OCI-M2 (cell line): ENCODE data around the gene HRH1.

Source experiments
- DNase-seq: peaks from one replicate; lab custom pipeline; 2025; ENCODE audit not compliant: unreplicated experiment; lab: John Stamatoyannopoulos, UW

HRH1 gene

GRCh38 chr3:11275926-11276325 lies 121.6 kb downstream of the HRH1 start:
- DNase-seq = no peak

DNA sequence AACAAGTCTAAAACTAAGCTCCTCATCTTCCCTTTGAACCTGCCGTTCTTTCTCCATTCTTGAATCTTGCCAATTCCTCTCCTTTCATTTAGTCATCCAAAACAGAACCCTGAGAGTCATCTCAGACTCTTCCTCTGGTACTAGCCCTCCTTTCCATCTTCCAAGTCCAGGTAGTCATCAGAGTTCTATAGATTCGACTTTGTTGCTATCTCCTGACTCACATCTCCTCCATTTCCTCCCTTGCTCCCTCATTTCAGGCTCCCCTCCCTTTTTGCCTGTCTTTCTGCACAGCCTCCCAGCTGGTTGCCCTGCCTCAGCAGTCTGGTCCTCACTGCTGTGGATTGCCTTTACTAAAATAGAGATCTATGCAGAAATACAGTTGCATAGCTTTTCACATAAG lies 122.6 kb downstream of the HRH1 start:
- DNase-seq = no peak

GRCh38 chr3:11282250-11283138 lies 128.2 kb downstream of the HRH1 start:
- no peak for DNase-seq

DNA sequence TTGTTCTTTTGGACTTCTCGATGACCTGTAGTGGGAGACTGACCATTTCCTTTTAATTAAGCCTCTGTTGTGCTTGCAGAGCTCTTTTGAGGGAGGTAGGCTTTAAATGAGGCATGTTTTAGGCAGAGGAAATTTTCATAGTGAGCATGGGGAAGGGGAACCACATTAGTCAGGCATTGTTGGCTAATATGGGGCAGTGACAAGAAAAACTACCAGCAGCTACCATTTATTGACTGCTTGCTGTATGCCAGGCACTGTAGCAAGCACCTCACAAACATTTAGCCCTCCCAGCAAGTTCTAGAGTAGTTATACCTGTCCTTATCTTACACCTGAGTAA lies 128.8 kb downstream of the HRH1 start:
- DNase-seq = no peak

DNA sequence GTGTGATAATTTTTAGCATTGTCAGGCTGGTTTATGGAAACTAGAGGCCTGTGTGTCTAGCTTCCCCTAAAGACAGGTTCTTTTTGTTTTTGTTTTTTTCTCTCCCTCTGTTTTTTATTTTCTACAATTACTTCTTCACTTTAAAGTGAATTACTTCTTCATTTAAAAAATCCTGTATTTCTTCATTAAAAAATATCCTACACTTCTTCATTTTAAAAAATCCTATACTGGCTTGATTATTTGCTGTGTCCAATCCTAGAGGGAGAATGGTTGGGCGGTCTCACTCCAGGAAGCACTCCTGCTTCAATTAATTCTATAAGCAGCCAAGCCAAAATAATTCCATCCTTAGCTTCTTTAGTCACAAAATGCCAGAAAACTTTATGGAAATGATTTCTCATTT lies 129.7 kb downstream of the HRH1 start:
- DNase-seq = no peak

DNA sequence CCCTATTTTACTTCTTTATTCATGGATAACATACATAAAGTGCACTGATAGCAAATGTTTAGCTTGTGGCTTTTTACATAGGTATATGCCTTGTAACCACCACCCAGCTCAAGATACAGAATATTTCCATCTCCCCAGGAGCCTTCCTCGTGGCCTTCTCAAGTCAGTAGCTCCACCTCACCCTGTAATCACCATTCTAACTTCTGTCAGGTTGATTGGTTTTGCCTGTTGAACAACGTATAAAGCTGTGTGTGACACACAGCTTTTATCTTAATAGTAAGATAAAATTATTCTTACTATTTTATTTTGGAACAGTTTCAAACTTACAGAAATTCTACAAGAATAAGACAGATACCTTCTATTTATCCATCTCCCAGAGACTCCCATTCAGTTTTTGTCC lies 131.2 kb downstream of the HRH1 start:
- DNase-seq = no peak

DNA sequence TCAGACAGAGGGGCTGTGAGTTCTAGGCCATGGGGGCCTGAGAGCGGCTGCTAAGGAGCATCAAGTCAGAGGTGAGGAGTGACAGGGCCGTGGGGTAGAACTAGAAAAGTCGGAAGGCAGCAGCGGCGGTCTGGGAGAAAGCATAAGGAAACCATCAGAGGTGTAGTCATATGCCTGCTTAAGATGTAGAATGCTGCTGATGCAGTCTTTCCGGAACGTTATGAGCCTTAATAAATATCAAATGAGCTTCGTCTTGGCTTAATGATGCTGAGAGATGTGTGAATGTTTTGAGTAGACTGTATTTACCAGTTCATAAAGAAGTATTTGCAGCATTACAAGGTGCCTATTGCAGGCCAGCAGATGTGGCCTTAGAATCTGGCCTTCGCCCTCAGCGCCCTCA lies 133.1 kb downstream of the HRH1 start:
- DNase-seq = no peak

- DNase-seq = no peak
Measured at GRCh38 chr3:11288021-11288491, 133.8 kb downstream of the HRH1 start.

DNA sequence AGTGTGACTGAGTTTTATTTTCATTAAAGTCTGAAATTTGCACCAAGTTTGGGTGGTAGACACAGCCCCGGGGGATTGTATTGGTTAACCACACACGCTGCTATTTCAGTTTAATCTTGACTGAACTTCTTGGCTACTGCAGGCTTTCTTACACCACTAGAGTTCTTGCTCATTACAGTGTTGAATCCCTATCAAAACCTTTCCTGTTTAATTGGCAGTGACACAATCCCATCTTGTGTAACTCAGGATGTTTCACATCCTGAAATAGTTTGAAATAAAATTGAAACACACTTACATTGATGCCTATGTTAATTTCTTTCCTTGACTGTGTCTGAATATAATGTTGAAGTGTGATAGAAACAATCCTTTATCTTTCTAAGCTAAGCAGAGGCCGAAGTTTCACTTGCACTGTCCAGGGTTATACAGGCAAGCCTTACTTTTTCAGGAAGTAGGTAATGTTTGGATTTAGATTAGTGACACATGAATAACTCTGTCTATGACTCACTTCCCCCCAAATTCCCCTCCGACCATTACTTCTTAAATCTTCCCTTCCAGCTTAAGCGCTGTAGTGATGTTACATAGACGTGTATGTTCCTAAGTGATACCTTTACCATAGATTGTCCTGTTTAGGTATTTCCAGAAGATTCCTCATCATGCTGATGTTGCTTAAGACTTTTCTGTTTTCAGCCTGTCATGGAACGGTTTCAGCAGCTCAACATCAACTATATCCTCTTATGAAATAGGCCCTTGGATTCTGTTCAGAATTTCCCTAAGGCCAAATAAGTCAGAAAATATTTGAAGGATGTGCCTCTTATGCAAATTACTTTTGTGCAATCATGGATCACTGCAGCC lies 134.7 kb downstream of the HRH1 start:
- no peak for DNase-seq

DNA sequence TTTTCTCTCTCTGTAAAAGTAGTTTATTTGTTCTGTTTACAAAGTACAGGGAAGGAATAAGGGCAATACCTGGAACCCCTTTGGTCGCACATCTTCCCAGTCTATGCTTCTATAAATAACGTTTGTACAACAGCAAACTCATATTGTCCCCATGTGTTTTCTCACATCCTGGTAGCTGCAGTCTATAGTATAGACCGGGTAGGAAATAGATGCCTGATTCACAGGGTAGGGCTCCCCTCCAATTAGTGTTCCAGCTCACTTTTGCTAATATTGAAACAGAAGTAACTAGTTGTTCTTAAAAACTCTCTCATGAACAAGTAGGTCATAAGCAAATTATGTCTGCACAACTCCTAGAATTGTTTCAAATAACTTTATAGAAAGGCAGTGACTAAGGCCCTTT lies 135.6 kb downstream of the HRH1 start:
- no peak for DNase-seq

GRCh38 chr3:11290743-11291680 lies 136.7 kb downstream of the HRH1 start:
- no peak for DNase-seq

DNA sequence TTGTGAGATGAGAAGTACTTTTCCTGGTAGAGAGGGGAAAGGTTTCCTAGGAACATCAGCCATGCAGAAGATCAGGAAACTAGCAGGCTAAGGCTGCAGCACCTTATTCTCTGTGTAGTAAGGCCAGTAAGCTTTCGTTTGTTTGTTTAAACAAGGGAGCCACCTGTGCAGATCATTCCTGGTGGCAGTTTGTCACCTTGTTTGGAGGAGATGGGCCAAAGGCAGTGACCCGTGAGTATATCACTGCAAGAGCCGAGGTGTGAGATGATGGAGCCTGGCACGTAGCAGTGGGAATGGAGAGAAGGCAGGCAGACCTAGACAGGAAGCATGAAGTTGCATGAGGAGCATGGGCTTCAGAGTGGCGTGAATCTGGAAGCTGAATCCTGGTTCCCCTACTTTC lies 137.5 kb downstream of the HRH1 start:
- DNase-seq = no peak

- DNase-seq = no peak
Measured at GRCh38 chr3:11297126-11297525, 142.8 kb downstream of the HRH1 start.

DNA sequence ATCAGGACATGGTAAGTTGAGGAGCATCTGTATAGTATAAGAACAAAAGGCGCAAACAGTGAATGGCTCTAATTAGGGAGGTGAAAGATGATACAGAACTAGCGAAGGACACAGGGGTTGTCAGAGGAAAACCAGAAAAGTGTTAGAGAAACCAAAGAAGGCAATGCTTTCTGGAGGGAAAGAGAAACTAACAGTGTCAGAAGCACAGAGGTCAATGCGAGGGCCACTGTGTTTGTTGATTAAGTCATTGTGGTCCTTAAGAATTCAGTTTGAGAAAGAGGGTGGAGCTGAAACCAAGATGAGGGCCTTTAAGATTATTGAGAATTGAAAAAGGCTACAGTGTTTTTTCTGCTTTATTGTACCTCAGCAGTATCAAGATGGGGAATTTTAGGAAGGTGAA lies 146.7 kb downstream of the HRH1 start:
- no peak for DNase-seq

DNA sequence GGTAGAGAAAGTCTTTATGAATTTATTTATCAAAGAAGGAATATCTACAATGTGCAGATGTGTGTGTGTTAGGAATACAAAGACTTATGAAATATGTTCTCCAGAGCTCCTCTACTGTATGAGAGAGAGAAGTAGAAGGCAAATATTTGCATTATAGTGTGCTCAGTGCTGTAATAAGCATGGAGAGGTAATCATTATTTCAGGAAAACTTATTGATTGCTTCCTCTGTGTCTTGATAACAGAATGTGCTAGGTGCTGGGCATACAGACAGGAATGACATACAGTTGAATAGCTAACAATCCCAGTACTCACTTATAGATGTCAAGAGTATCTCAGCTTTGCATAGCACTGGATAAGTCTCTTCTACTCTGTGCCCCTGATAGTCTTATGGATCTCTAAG lies 148.2 kb downstream of the HRH1 start:
- DNase-seq = no peak

GRCh38 chr3:11304175-11304574 lies 149.9 kb downstream of the HRH1 start:
- no peak for DNase-seq

DNA sequence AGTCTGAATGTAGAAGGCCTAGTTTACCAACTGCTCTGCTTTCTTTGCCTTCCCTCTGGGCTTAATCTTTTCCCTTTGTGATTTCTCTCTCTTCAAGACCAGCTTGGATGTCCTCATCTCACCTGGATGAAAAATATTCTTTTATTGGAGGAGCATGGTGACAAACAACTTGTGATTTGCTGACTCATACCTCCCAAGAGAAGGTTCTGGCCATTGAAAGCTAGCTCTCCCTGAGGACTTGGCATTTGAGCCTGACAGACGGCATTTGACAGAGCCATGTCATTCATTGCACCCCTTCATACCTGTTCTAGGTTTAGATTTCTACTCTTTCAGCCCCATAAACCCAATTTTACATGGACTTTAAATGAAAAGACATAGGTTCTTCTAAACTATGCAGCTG lies 151.2 kb downstream of the HRH1 start:
- DNase-seq = no peak

GRCh38 chr3:11306817-11307589 lies 152.7 kb downstream of the HRH1 start:
- no peak for DNase-seq

DNA sequence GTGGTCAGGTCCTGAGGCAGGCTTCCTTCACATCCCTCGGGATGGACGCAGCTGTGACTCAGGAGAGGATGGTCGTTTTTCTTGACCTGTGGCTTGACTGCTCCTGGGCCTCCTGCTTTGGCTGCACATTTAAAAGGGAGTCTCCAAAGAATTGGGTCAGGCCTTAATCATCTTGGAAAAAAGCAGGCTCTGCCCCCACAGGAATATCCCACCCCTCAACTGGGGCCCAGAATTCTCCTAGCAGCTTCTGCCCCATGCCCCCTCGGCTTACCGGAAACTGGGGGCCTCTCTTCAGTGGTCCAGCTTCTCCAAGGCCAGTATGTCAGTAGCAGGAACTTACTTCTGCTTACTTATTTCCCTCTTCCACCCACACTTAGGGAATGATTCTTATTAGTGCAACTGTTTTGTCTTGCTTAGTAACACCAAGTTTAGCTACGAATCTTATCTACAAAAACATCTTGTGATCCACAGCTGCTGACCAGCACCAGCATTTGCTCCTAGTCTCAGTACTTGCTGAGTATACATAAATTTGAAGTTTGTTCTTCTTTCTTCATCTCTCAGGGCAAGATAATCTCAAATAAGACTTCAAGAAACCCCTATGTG lies 153.6 kb downstream of the HRH1 start:
- no peak for DNase-seq

DNA sequence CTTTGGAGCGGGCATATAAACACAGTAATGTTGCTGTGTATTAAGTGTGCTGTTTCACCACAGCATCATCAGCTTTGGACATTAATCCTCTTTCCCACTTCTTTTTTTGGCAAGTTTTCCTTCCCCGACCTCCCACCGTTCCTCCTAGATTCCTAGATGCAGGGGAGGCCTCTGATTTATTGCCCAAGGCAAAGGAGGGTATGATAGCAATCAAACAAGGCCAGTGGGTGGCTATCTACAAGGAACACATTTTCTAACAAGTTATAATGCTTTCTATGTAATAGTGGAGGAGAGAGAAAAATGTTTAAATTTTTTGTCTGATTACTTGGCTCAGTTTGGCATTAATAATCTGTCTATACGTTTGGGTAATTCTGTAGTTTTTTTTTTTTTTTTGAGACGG lies 156.0 kb downstream of the HRH1 start:
- no peak for DNase-seq
